ENCODE measurements around the gene SCRN2.

DNA sequence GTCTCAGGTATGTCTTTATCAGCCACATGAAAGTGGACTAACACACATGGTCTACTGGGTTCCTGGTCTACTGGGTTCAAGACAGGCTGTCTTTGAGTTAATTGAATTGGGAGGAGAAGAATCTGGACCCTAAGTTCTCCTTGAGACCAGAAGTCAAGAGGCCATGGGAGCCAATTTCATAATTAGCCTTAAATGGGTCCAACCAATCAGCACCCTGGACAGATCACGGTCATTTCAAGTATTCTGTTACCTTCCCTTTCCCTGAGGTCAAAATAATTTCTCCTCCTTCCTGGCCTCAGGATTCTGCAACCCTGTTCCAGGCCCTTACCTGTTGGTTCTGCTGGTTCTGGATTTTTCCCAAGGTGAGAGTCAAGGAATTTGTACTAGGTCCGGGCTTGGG lies 43.3 kb downstream of the SCRN2 start:
- TF ChIP-seq, protein P1, sequence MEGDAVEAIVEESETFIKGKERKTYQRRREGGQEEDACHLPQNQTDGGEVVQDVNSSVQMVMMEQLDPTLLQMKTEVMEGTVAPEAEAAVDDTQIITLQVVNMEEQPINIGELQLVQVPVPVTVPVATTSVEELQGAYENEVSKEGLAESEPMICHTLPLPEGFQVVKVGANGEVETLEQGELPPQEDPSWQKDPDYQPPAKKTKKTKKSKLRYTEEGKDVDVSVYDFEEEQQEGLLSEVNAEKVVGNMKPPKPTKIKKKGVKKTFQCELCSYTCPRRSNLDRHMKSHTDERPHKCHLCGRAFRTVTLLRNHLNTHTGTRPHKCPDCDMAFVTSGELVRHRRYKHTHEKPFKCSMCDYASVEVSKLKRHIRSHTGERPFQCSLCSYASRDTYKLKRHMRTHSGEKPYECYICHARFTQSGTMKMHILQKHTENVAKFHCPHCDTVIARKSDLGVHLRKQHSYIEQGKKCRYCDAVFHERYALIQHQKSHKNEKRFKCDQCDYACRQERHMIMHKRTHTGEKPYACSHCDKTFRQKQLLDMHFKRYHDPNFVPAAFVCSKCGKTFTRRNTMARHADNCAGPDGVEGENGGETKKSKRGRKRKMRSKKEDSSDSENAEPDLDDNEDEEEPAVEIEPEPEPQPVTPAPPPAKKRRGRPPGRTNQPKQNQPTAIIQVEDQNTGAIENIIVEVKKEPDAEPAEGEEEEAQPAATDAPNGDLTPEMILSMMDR (IDR thresholded peaks at IDR 0.05) = no peak
- TF ChIP-seq POLR2A (IDR thresholded peaks at IDR 0.05) = no peak
